NCI-H2171 (cell line): ENCODE results near the gene DHX16.
A peak's percentile ranks its signal among the peaks of the same experiment; 100 is the strongest.

Source experiments
- DNase-seq: peaks from one replicate; lab custom pipeline; 2025; lab: John Stamatoyannopoulos, UW

The DHX16 gene

DNA sequence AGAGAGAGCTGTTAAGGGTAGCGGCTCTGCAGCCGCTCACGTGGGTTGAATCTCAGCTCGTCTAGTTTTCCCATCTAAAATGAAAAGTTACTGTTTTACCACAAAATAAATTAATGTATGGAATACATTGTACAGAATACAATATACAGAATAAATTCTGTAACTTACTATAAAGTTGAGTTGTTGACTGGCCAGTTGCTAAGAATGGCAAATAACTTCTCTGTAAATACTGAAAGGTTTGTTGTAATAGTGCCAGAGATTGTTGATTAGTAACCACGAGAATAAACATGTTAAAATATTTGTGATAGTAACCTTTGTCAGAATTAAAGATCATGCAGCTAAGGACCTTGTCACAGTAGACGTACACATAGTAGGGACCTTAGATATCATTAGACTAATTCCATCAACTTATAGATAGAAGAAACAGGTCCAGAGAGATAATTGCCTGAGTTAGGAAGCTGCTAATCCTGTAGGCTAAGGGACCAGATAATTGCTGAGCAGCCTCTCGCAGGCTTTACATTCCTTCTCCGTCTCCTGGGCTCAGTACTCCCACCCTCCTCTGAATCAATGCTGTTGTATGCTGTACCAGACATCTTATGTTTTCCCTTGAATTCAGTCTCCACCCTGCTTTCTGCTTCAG is 18.5 kb upstream of the DHX16 start:
- DNase-seq: no peak

DNA sequence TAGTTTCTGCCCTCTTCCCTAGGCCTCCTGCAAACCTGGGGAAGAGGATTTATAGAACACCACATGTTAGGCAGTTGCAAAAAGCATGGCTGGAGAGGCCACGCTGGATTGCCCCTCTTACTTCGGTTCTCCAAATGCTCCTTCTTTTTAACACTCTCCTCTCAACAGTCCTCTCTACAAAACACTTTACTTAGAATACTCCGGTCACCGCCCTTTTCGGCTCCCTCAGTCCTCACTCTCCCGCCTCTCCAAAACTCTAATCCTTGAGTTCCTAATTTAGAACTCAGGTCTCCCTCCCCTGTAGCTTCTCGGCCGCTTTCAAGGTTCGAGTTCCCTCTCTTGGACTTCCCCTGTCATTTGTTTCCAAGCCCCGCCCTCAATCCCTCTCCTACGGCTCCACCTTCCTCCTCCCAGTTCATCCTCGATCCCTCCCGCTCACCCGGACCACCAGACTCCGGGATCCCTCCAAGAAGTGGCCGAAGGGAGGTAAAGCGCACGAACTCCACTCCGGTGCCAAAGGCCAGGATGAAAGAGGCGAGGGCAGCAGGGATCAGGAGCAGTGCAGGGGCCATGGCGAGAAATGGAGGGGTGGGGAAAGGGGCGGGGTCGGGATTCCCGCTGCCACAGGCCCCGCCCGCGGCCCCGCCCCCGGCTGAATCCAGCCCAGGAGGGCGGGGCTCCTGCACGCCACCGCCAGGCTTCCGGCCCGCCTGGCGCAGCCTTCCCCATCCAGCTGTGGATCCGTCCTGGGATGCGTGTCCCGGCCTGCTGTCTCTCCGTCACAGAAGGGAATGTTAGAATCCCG is 17.8 kb upstream of the DHX16 start, which contains the start of gene NRM:
Gene NRM (minus strand): TSS at position 582 of the 805 bp plus-strand sequence. CDS start 10 bp downstream, at position 572.
- peak; percentile 95 for DNase-seq

- no peak for DNase-seq
Measured at GRCh38 chr6:30689985-30690384, 17.2 kb upstream of the DHX16 start.

DNA sequence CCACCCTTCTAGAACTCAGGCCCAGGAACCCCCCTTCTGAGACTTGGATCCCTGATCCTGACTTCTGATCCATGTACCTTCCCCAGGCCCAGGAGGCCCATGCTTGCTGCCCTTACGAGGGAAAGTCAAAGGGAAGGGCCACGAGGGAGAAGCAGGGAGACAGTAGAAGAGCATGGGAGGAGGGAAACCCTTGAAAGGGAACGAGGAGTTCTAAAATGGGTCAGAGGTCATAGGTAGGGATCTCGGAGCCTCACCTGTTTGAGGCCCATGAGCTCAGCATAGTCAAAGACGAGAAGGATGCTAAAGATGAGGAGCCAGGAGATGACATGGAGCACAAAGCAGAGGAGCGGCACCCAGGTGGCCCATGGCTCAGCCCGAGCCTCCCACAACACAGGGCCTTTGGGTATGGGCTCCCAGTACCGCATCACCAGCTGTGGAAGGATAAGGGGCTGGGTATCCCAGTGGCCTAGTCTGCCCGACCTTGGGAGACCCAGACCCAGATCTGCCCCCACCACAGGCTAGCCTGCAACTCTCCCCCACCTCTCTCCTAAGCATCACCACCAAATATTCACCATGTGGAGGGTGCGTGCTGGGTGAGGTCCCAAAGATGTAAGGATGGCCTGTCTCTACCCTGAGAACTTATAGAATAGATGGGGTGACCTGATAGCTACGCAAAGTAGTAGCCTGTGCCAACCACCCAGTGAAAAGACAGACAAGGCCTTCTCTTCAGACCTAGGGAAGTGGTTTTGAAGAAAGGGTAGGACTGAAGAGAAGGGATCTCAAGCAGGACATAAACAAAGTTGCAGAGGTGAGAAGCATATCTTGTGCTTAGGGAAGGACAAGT is 16.4 kb upstream of the DHX16 start:
- no peak for DNase-seq

DNA sequence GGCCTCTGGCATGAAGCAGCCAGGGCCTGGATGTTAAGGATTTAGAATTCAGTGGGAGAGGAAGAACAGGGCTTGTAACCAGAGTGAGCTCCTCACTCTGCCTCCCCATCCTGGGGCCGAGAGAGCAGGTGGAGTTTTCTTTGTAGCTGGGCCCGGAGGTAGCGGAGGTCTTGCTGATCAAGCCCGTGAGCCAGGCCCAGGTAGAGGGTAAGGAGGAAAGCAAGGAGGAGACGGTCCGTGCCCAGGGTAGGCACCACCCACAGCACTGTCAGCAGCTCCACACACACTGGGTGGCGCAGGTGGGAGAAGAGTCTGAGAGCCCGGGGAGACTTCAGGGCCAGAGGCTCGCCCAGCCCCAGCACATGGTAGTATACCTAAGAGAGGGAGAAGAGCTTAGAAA is 15.8 kb upstream of the DHX16 start:
- DNase-seq: no peak

DNA sequence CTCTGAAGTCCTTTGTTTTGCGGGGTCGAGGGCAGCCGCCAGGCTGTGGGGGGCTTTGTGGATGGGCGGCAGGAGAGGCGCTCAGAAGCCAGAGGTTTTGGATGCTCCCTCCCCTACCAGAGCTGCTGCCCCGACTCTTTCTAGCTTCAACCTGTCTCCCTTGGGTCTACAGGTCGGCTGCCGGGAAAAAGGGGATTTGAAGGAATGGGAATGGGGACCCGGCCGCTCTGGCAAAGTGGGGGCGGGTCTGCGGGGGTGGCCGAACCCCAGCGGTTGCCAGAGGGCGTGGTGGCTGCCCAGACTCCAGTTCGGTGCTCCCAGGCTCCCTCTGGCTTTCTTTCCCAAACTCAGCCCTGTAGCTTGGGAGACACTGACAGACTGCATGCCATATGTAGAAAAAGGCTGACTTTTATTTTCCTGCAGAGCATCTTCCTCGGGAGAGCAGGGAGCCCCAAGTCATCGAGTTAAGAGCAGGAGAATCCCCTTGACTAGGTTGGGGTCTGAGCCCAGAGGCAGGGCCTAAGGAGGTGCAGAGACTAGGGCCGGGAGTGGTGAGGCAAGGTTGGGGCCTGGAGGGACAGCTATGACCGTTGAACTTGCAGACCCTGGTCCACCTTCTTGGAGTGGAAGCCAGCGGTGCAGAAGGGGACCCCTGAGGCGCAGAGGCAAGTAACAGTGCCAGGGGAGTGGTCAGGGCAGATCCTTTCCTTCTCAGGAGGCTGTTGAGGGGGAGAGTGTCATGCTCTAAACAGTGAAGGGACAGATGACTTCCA is 15.0 kb upstream of the DHX16 start:
- no peak for DNase-seq

DNA sequence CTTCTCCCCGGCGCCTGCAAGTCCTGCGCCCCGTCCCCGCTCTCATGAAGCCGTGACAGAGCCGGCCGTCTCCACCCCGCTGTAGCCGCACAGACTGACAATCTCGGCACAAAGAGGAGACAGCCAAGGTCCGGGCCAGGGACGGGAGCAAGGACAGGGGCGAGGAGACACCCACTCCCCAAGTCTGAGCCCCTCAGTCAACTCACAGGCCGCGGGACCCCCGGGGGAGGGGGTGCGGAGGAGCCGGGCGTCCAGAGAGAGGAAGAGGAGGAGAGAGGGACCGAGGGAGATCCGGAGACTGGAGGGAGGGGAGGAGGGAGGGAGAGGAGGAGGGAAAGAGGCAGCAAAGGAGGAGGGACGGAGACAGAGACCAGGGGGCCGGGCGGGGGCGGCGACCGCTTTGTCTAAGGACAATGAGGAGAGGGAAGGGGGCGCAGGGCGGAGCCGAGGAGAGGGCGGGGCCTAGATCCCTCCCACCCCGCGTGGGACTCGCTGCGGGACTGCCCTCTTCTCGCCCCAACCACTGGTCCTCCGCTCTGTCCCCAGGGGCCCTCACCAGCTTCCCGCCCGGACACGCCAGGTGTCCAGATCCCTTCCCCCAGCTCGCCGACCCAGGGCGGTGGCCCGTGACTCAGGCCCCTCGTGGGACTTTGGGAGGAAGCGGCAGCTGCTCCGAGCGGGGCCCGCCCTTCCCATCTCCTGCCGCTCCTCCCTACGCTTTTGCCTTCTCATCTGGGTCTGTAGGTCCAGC is 14.3 kb upstream of the DHX16 start:
- peak; percentile 79 for DNase-seq

DNA sequence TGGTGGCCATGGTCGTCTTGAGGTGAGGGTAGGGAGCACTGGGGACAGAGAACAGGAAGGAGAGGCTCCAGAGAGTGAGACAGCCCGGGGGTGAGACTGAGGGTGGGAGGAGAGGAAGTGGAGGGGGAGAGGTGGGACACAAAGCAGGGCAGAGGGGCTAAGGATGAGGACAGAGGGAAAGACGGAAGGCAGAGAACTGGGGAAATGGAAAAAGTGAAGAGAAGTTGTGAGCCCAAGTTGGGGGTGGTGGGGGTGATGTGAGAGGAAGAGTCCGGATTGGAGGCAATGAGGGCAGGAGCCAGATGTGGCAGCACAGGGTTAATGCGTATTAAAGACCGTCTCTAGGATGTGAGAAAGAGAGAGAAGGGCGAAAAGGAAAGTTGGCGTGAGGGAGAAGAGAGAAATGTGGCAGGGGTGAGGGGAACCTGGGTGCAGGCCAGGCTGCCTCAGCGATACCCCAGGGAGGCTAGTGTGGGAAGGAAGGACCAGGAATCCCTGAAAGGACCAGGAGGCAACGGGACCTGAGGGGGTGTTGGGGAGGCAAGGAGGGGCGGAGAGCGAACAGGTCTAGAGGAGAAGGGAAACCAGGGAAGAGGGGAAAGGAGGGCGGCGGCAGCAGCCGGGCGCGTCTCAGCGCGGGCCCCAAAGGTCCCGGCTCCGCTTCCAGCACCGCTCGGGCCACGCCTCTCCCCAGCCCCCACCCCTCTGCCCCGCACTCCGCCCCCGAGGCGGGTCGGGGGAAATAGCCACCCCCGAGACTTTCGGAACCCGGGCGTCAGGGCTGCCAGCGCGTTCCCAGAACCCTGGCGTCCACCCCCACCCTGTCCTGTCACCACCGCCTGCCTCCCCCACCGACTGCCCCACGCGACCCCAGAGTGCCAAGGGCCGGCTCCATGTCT is 13.5 kb upstream of the DHX16 start, which contains the start of gene PPP1R18:
Gene PPP1R18 (minus strand): TSS at position 637 of the 899 bp plus-strand sequence. CDS start 627 bp downstream, at position 10.
- DNase-seq: no peak

GRCh38 chr6:30685157-30686008 is 12.6 kb upstream of the DHX16 start:
- DNase-seq: no peak

DNA sequence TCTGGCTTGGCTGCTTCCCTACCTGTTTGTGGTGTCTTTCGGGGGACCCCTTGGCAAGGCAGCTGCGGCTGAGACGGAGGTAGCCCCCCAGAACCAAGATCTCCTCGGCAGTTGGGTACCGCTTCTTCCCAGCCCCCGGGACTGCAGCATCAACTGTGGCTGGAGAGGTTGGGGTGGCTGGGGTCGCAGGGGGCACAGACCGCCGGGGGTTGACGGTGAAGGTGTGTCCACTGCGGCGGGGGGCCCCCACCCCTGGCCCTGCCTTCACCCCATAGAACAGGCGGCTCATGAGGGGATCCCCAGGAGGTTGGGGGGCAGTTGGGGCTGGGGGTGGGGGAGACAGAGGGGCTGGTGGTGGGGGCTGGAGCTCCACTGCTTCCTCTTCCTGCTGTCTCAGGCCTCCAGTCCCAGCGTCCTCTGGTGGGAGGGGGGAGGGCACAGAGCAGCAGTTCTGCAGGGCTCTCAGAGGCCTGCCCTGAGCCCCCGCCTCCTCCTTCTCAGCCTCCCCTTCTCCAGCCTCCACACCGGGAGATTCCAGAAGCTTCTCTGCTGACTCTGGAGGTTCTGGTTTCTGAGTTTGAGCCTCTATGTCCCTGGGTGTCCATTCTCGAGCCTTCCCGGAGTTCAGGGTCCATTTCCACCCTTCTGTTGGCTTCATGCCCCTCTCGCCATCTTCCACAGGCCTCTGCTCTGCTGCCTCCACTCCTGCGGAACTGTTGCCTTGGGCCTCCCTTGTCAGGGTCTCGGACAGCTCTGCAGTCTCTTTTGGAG is 11.8 kb upstream of the DHX16 start:
- no peak for DNase-seq

GRCh38 chr6:30683980-30684338 is 11.2 kb upstream of the DHX16 start:
- no peak for DNase-seq

GRCh38 chr6:30683183-30683979 is 10.6 kb upstream of the DHX16 start:
- DNase-seq: no peak

- no peak for DNase-seq
Measured at GRCh38 chr6:30682143-30683117, 9.6 kb upstream of the DHX16 start.

DNA sequence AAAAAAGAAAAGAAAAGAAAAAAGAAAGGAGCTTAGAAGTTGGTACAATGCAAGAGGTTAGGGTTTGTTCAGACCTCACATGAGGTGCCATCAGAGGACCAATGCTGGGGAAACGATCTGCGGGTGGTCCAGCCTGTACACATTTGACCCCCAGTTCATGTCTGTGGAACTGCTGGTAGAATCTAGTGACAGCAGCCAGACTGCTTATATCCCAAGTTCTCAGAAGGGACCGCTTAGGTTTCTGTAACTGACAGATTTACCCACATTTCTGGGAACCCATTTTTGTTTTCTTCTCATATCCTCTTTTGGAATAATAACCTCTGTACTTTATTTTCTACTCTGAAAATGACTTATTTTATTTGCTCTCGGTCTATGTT is 8.9 kb upstream of the DHX16 start:
- no peak for DNase-seq

DNA sequence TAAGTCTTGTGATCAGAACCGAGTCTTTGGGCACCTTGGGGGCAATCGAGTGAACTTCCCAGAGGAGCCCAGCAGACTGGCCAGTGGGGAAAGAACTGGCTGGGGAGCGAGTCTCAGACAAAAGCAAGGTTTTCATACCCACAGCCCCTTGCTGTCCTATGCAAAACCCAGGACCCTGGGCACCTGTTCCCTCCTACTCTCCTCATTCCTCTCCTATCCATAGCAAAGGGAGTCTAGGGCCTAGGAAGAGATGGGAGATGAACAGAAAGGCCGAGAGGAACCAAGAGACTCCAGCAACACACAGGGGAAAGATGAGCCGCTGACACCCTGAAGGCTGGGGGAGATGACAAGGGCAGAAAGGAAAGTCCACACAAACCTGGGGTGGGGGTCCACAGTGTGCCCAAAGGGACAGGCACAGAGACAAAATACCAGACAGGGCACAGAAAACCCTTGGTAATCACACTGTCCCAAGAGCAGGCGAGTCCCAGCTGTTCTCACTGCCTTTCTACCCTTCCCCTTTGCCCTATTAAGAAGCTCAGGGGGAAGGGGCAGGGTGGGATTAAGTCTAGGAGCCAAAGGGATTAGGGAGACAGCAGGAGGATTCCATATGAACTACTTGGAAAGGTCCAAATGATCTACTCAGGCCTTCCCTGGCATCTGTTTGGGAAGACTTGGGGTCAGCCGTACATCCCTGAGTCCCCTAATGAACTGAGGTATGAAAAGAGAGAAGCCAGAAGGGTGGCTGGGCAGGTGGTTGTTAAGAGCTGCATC is 7.1 kb upstream of the DHX16 start:
- DNase-seq: no peak
